Activated naive CD8-positive, alpha-beta T cell treated with anti-CD3 and anti-CD28 coated beads, Interleukin-2, amount 50 U/mL, for 16 hours (primary cell): ENCODE results near the gene CDCP2.
"Not testable (repeated sequence)": the region's sequence is repeated elsewhere in the genome, so short reads cannot be mapped to it uniquely, and the experiment has no call there.

Experiments used
- DNase-seq: peaks from one replicate; pipeline ENCODE4 v3.0.0-alpha.2; 2020; ENCODE audit warnings: low read depth, low spot score

Gene CDCP2

GRCh38 chr1:54117815-54118563 is 34.8 kb downstream of the CDCP2 start:
- no peak for DNase-seq

DNA sequence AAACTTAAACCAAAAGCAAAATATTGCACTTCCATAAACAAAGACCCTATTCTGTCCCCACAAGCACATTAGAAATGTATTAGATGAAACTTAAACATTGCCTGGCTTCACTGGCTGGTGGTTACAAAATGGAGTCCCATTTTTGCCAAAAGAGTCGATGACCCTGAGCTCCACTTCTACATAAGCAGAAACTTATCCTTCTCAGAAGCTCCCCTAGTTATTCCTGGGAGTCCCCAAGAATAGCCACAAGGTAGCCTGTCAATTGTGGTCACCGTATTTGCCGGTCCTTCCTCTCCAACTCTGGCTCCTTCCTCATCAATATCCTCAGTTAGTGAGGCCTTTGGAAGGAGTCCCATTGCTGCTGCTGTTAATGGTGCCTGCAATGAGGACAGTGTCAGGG is 37.3 kb downstream of the CDCP2 start:
- DNase-seq: no peak

DNA sequence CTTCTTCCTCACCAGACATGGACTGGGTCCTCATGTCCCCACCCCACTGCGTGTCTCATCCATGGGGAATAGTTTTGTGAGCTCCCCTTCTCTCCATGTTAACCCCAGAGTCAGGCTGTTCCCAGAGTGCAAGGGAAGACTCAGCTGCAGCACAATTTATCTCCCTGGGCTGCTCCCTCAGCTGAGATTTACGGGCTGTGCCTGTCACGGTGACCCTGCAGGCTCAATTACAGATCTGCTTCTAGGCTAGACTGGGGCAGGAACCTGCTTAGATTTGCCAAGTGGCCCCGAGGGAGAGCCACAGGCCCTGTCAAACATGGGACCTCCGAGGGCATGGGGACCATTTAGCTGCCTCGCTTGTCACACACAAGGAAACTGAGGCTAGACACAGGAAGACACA is 37.8 kb downstream of the CDCP2 start:
- no peak for DNase-seq

GRCh38 chr1:54114001-54114400 is 38.8 kb downstream of the CDCP2 start:
- no peak for DNase-seq

DNA sequence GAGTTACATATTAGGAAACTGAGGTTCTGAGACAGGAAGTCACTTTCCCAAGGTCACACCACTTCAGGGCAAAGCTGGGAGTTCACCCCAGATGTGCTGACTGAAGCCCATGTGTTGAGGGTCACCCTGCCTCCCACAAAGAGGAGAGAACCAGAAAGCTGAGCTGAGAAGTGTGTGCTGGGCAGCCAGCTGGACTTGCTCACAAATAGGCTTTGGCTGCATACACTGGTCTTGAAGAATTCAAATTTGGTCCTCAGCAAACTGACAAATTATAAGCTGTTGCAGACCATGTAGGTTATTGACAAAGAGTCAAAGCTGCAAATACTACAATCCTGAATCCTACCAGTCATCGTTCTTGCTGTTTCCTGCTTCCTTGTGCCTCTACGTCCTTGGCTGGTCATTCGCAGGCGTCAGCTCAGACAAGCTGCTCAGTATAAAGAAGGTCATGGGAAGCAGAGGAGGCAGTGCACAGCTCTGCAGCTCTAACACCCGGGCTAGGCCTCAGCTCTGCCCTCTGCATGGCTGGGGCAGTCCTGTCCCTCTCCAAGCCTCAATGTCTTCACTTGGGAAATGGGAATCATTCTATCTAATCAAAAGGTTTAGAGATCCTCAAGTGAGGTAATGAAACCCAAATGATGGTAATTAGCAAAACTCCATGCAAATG is 40.0 kb downstream of the CDCP2 start:
- no peak for DNase-seq

DNA sequence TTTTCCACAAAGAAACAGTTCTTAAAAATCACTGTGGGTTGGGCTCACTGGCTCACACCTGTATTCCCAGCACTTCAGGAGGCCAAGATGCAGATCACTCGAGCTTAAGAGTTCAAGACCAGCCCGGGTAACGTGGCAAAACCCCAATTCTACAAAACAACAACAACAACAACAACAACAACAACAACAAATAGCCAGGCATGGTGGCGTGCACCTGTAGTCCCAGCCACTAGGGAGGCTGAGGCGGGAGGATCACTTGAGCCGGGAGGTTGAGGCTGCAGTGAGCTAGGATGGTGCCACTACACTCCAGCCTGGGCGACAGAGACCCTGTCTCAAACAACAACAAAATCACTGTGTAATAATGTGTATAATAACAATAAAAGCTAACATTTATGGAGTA is 40.8 kb downstream of the CDCP2 start:
- no peak for DNase-seq

DNA sequence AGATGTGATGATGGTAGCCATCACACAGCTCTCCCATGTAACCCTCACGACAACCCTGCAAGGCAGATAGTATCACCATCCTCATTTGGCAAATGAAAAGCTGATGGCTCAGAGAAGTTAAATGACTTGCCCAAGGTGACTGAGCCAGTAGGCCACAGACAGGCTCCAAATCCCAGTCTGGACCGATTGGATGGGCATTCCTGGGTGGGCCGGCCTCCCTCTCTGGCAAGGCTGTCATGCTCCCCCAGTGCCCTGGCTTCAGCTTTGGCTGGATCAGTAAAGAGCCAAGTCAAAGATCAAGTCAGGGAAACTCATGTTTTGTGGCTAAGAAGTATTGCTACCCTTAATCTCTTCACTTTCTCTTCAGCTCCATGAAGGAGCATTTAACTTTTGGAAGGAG is 41.2 kb downstream of the CDCP2 start:
- DNase-seq: no peak

- no peak for DNase-seq
Observed at GRCh38 chr1:54110996-54111395, 41.8 kb downstream of the CDCP2 start.

GRCh38 chr1:54109129-54110090 is 43.4 kb downstream of the CDCP2 start:
- no peak for DNase-seq

GRCh38 chr1:54108156-54108555 is 44.6 kb downstream of the CDCP2 start:
- DNase-seq: no peak

- DNase-seq: no peak
Observed at GRCh38 chr1:54107131-54107530, 45.7 kb downstream of the CDCP2 start.

DNA sequence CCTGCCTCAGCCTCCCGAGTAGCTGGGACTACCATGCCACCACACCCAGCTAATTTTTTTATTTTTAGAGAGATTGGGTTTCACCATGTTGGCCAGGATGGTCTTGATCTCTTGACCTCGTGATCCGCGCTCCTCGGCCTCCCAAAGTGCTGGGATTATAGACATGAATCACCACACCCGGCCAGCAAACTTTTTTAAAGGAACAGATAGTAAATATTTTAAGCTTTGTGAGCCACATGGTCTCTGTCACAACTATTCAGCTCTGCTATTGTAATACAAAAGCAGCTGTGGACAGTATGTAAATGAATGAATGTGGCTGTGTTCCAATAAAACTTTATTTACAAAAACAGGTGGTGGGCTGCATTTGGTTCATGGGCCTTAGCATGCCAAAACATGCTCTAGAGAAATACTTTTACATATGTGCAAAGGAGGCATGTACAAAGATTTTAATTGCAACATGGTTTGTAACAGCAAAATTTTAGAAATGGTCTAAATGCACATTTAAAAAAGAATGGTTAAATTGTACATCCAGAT is 47.0 kb downstream of the CDCP2 start:
- no peak for DNase-seq

DNA sequence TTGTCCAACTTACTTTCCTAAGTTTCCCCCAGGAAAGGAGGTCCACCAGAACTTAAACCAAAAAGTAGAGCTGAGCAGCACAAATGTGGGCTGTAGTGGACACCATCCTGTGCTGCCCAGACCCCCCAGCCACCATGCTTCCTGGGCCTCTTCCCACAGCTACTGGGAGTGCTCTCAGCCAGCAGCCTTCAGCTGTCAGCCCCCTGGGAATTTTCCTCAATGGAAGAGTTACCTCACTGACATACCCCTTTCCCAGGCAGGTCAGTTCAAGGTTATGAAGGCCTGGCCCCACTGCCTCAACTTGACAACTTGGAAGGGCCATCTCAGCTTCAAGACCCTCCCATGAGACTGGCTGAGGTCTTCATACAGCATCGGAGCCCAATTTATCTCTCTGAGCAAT is 47.7 kb downstream of the CDCP2 start:
- no peak for DNase-seq

DNA sequence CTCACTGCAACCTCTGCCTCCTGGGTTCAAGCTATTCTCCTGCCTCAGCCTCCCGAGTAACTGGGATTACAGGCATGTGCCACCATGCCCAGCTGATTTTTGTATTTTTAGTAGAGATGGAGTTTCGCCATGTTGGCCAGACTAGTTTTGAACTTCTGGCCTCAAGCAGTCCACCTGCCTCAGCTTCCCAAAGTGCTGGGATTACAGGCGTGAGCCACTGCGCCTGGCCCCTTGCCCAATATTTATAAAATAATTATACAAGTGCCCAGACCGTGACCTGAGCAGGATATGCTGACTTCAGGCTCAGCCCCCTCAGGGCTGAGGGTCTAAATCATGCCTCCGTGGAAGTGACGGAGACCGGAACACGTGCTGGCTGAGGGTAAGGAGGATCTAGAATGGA is 48.2 kb downstream of the CDCP2 start:
- DNase-seq: not testable (repeated sequence)

- DNase-seq: no peak
Observed at GRCh38 chr1:54103414-54103813, 49.4 kb downstream of the CDCP2 start.

GRCh38 chr1:54100500-54100899 is 52.3 kb downstream of the CDCP2 start:
- DNase-seq: no peak

DNA sequence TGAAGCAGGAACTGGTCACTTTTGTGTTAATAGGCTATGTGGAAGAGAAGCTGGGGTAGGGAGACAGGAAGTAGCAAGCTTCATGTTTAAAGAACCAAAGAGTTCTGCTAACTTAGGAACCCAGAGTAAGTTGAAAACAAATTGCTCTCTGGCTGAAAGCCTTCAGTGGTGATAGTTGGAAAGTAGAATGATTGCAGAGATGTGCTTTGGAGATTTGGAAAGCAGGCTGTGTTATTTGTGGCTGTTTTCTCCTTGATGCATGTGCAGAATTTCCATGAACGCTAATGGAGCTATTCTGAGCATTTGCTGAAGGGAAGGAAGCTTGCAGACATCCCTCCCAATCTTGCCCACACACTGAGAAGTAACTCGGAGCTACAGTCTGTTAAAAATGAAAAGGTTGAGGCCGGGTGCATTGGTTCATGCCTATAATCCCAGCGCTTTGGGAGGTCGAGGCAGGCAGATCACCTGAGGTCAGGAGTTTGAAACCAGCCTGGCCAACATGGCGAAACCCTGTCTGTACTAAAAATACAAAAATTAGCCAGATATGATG is 53.7 kb downstream of the CDCP2 start:
- no peak for DNase-seq

- DNase-seq: no peak
Observed at GRCh38 chr1:54096877-54097240, 55.9 kb downstream of the CDCP2 start.

DNA sequence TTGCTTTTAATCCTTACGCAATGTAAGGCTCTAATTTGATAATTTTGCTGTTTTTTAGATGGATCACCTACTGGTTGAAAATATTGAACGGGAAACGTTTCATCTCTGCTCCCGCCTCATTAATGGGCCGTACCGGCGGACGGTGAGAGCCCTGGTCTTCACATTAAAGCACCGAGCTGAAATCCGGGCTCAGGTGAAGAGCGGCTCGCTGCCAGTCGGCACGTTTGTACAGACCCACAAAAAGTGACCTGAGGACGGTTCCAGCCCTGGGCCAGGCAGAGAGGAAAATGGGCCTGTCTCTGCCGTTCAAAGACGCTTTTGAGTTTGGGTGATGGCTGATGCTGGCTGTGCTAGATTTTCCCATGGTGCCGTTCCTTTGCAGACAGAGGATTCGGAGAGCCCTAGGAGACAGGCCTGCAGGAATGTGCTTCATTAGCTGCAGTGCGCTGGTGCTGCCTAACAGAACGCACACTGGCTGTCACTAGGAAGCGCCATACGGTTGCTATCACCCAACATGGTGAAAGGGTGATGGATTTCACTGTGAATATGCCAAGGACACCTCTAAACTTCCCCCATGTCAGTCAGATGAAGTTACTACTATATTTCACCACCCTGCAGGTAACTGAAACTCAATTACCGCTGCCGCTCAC is 56.4 kb downstream of the CDCP2 start:
- no peak for DNase-seq

GRCh38 chr1:54095546-54096226 is 57.1 kb downstream of the CDCP2 start:
- no peak for DNase-seq

DNA sequence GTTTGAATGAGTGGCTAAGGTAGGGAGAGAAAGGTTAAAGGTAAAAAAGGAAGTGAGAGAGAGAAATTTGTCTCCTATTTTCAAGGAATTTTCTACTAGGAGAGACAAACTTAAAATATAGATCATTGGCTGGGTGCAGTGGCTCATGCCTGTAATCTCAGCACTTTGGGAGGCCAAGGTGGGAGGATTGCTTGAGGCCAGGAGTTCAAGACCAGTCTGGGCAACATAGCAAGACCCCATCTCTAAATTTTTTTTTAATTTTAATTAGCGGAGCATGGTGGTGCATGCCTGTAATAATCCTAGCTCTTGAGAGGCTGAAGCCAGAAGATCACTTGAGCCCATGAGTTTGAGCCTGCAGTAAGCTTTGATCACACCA is 58.1 kb downstream of the CDCP2 start:
- DNase-seq: not testable (repeated sequence)
